Gastroesophageal sphincter (tissue), 4 donors: ENCODE measurements around the gene OR10AD1. TPM values are rescaled to one million over a fixed set of nuclear protein-coding genes. Genes with fewer than 3 reads are reported as not detected.

Experiments
- ATAC-seq: fragments of 150-250 bp; one replicate; pipeline ENCODE4 v1.9.1; 2016; ENCODE audit warnings: mild to moderate bottlenecking, moderate library complexity
- H3K27ac ChIP-seq, 4 donors: fragments of 200-600 bp; sonication (generic) in 3 of 4; 1 replicate in 3 of 4; 2 replicates in 1 of 4; pipeline ENCODE4 v1.5.1; 2016 to 2019
- H3K27me3 ChIP-seq: fragments of 200-600 bp; sonication (generic); one replicate; pipeline ENCODE4 v1.5.1; 2019
- H3K36me3 ChIP-seq, 2 donors: fragments of 200-600 bp; sonication (generic); one replicate each; pipeline ENCODE4 v1.5.1; 2019; ENCODE audit warnings: control low read depth in 1 of 2
- H3K4me1 ChIP-seq, 3 donors: fragments of 200-600 bp; sonication (generic); 1 replicate in 2 of 3; 2 replicates in 1 of 3; pipeline ENCODE4 v1.5.1; 2016 to 2019; ENCODE audit warnings: control low read depth in 2 of 3
- H3K4me3 ChIP-seq, 2 donors: fragments of 200-600 bp; sonication (generic); one replicate each; pipeline ENCODE4 v1.5.1; 2019; ENCODE audit warnings: mild to moderate bottlenecking in 1 of 2, moderate library complexity in 1 of 2
- H3K9me3 ChIP-seq, 3 donors: fragments of 200-600 bp; sonication (generic); one replicate each; pipeline ENCODE4 v1.5.1; 2017 to 2019; ENCODE audit warnings: control low read depth in 2 of 3
- CTCF ChIP-seq, 4 experiments: fragments of 200-600 bp in 2 of 4; fragments of 450-650 bp in 2 of 4; sonication (generic) in 1 of 4; IDR thresholded peaks; one replicate each; pipeline ENCODE4 v1.5.1; 2017 to 2019; ENCODE audit warnings: antibody characterized with exemption in 4 of 4, mild to moderate bottlenecking in 2 of 4, moderate library complexity in 2 of 4
- EP300 ChIP-seq: sonication (generic); formaldehyde crosslinking; IDR thresholded peaks from one replicate; pipeline ENCODE4 v1.6.1; 2017; ENCODE audit warnings: antibody characterized with exemption, mild to moderate bottlenecking
- POLR2A ChIP-seq, 2 donors: fragments of 450-650 bp; IDR thresholded peaks; one replicate each; pipeline ENCODE4 v1.6.1; 2017; ENCODE audit warnings: antibody characterized with exemption in 2 of 2, mild to moderate bottlenecking in 2 of 2, moderate library complexity in 1 of 2
- POLR2AphosphoS5 ChIP-seq: sonication (generic); formaldehyde crosslinking; IDR thresholded peaks from one replicate; pipeline ENCODE4 v1.6.1; 2017; ENCODE audit warnings: antibody characterized with exemption
- WGBS, 2 donors: methylation state at CpG; one replicate each; pipeline ENCODE4 v1.1.5; 2018; ENCODE audit warnings: low coverage in 1 of 2; 5-methylcytosine and 5-hydroxymethylcytosine counted together
- total RNA-seq, 4 donors: library from RNA; depleted of rRNA; stranded (reverse); fragments of >200 nt; gene quantifications; one replicate each; pipeline ENCODE4 v1.1.0, GENCODE V29; 2016

Gene OR10AD1
- total RNA-seq, 4 donors from 2014 or later = not detected

GRCh38 chr12:48198672-48198971, 4.5 kb downstream of the OR10AD1 start:
- H3K9me3 ChIP-seq = peaks cover 0 to 17% (median 0%) of the 10 kb centered on the region in 3 donors
- WGBS, 2 donors = 4 to 11% methylated on average over 18 to 25 of the region's 26 CpGs
- TF ChIP-seq POLR2AphosphoS5 (no peak), CTCF (IDR thresholded peaks at IDR 0.05) (no peak), EP300 (no peak), POLR2A (IDR thresholded peaks at IDR 0.05) (no peak)
- peak overlapping the region; percentile 59 to 81 for H3K4me3 ChIP-seq
- H3K36me3 ChIP-seq = peaks cover 0 to 9% of the 10 kb centered on the region in 2 donors
- peak; percentile 17 for ATAC-seq
- H3K27me3 ChIP-seq = peaks cover 1% of the 10 kb centered on the region
- peaks cover 0 to 30% (median 0%) of the 10 kb centered on the region in 3 donors for H3K4me1 ChIP-seq
- peak overlapping the region; percentile 86 to 96 (median 93) for H3K27ac ChIP-seq

DNA sequence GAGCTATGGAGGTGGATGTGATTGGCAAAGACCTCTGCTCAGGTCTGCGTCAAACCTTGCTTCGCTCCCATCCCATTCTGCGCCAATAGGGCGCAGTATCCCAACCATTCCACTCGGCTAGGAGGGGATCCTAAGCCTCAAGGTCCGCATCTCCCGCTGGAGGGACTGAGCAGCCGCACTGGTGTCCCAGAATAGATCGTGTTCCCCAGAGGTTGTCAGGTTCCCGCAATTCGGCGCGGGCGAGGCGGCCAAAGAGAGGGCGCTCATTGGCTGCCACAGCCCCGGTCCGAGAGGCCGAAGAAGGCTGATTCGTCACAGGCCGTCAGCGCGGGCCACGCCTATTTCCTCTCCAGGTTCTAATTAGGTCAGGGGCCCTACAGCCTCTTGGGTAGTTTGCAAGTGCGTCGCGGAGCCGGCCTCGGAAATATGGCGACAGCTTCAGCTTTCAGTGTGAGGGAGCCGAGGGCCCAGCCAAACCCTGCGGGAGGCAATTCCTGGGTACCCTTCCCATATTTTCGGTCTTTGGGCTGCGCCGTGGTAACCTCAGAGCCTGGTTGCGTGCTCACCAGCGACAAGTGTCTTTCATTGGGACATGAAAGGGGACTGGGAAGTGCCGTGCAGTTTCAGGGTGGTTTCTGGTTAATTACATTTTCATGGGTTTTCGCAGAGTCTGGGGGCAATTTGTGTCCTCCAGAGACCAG, 5.0 kb downstream of the OR10AD1 start:
- Histone ChIP-seq H3K4me1 (peaks cover 0 to 30% (median 0%) of the 10 kb centered on the region in 3 donors), H3K4me3 (peak overlapping the region; percentile 59 to 81), H3K36me3 (peaks cover 0 to 9% of the 10 kb centered on the region in 2 donors), H3K9me3 (peaks cover 0 to 12% (median 0%) of the 10 kb centered on the region in 3 donors), H3K27ac (peak overlapping the region; percentile 86 to 96 (median 93)), H3K27me3 (peaks cover 6% of the 10 kb centered on the region)
- peak; percentile 98 for ATAC-seq
- 0 to 3% methylated on average over 4 to 6 of the region's 39 CpGs for WGBS, 2 donors
- TF ChIP-seq POLR2AphosphoS5 = peak; percentile 99
- TF ChIP-seq POLR2A (IDR thresholded peaks at IDR 0.05) = peak; percentile 89 to 95
- TF ChIP-seq EP300 = no peak

- H3K27me3 ChIP-seq = peaks cover 11% of the 10 kb centered on the region
- H3K4me3 ChIP-seq = peak overlapping the region; percentile 59 to 81
- H3K9me3 ChIP-seq = peaks cover 0 to 7% (median 0%) of the 10 kb centered on the region in 3 donors
- H3K4me1 ChIP-seq = peaks cover 0 to 30% (median 0%) of the 10 kb centered on the region in 3 donors
- H3K36me3 ChIP-seq = peaks cover 0 to 6% of the 10 kb centered on the region in 2 donors
- 0% methylated on average over 8 to 10 of the region's 10 CpGs for WGBS, 2 donors
- H3K27ac ChIP-seq = peak overlapping the region; percentile 86 to 96 (median 93)
- ATAC-seq = peak; percentile 32
- TF ChIP-seq POLR2A (IDR thresholded peaks at IDR 0.05) (no peak), CTCF (IDR thresholded peaks at IDR 0.05) (peak; percentile 11 to 62 (median 37))
Measured at GRCh38 chr12:48197549-48197970, 5.5 kb downstream of the OR10AD1 start.

GRCh38 chr12:48194799-48195201, 8.3 kb downstream of the OR10AD1 start:
- 22 to 50% methylated on average over 1 of the region's 1 CpG for WGBS, 2 donors
- Histone ChIP-seq H3K4me3 (no peak overlapping the region), H3K27ac (no peak overlapping the region), H3K27me3 (peaks cover 15% of the 10 kb centered on the region), H3K4me1 (peaks cover 0 to 20% (median 0%) of the 10 kb centered on the region in 3 donors), H3K9me3 (no peaks in the 10 kb centered on the region), H3K36me3 (no peaks in the 10 kb centered on the region)
- ATAC-seq = no peak
- TF ChIP-seq EP300 (no peak), POLR2A (IDR thresholded peaks at IDR 0.05) (no peak), CTCF (IDR thresholded peaks at IDR 0.05) (no peak), POLR2AphosphoS5 (no peak)

- TF ChIP-seq POLR2A (IDR thresholded peaks at IDR 0.05) (no peak), EP300 (no peak), POLR2AphosphoS5 (no peak), CTCF (IDR thresholded peaks at IDR 0.05) (no peak)
- peaks cover 15% of the 10 kb centered on the region for H3K27me3 ChIP-seq
- ATAC-seq = no peak
- H3K4me1 ChIP-seq = peaks cover 0 to 8% (median 0%) of the 10 kb centered on the region in 3 donors
- no peak overlapping the region for H3K4me3 ChIP-seq
- H3K9me3 ChIP-seq = no peaks in the 10 kb centered on the region
- no peak overlapping the region for H3K27ac ChIP-seq
- WGBS, 2 donors = 72 to 86% methylated on average over 2 of the region's 2 CpGs
- no peaks in the 10 kb centered on the region for H3K36me3 ChIP-seq
Measured at GRCh38 chr12:48193623-48194022, 9.5 kb downstream of the OR10AD1 start.
